Measurements from ENCODE around the gene SYT12.
"Not testable (repeated sequence)": the region's sequence is repeated elsewhere in the genome, so short reads cannot be mapped to it uniquely, and the experiment has no call there.

The SYT12 gene

DNA sequence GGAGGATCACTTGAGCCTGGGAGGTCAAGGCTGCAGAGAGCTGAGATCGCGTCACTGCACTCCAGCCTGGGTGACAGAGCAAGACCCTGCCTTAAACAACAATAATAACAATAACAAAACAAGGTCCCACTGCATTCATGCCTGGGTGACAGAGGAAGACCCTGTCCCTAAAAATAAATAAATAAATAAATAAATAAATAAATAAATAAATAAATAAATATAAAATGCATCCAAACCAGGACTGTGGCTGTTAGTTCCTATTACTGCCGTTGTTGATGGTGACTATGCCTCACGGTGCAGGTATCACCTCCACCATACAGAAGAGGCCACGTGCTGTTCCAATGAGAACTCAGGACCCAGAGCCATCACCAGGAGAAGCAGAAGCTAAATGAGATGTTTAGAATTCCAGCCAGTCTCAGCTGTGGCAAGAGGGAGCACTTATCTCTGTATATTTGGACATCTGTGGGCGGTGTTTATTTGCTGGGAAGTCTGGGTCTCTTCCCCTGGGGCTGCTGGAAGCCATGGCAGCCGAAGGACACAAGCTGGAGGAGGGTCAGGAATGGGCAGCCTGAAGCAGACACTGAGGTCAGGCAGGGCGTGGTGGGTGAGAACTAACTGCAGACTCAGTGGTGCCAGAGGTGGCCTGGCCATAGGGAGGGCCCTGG lies 26.2 kb upstream of the SYT12 start:
- DNase-seq: no peak

DNA sequence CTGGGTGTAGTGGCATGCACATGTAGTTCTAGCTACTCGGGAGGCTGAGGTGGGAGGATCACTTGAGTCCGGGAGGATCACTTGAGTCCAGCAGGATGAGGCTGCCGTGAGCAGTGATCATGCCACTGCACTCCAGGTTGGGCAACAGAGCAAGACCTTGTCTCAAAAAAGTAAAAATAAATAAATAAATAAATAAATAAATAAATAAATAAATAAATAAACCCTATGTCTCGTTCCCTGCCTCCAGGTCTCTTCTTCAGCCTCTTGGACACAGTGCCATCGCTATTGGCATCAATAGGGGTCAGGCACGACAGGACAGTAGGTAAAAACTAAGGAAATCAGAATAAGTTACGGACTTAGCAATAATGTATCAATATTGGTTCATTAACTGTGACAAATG lies 23.4 kb upstream of the SYT12 start:
- DNase-seq: no peak

DNA sequence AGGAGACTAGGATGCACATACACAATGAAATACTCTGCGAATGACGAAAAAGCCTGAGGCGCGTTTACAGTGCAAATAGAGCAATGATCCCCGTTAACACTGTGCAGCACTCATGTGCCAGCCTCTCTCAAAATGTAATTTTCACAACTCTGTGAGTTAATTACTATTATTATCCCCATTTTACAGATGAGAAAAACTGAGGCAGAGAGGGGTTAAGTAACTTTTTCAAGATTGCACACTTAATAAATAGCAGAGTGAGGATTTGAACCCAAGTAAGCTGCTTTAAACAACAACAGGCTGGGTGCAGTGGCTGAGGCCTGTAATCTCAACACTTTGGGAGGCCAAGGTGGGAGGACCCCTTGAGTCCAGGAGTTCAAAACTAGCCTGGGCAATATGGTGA lies 21.6 kb upstream of the SYT12 start:
- no peak for DNase-seq

DNA sequence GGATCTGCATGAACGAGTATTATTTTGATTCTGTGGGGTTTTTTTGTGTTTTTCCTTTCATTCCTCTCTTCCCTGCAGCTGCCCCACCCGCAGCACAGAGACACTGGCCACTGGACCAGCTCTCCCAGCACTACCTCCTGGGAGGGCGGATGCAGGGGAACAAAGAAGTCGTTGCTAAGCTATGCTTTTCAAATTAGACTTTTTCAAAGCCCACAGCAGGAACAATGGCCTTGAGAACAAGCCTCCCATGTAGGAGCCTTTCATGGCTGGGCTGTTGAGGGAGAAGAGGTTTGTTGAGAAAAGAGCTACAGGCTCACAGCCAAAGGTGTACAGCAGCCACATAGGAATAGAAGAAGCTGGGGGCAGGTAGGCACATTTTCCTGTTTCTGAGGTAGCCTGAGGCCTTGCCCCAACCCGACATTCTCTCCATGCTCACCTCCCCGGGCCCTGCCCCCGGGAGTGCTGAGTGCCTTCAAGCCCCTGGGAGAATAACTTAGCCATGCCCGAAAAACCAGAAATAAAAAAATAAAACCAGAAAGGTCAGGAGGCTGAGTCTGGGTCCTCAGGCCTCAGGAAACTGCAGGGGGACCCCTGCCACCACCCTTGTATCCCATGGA lies 20.5 kb upstream of the SYT12 start:
- no peak for DNase-seq

DNA sequence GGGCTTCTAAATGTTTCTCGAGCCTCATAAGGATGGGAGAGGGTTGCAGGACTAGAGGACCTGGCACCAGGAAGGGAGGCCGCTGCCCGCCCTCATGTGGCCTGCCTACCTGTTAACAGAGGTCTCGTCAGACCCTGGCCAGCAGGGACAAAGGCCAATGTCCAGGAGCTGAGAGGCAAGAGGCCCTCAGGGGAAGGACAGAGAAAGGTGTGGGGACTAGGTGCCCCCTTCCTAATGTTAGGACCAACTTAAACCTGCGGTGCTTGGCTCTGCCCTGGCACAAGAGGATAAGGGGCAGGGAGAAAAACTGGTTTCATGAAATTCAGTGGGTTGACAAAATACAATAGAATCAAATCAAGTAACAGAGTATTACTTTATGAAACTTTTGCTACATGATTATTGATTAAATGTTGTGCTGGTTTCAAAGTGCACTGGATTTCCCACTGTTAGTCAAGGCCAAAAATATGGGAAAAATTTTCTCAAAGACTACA lies 20.0 kb upstream of the SYT12 start:
- DNase-seq: no peak

DNA sequence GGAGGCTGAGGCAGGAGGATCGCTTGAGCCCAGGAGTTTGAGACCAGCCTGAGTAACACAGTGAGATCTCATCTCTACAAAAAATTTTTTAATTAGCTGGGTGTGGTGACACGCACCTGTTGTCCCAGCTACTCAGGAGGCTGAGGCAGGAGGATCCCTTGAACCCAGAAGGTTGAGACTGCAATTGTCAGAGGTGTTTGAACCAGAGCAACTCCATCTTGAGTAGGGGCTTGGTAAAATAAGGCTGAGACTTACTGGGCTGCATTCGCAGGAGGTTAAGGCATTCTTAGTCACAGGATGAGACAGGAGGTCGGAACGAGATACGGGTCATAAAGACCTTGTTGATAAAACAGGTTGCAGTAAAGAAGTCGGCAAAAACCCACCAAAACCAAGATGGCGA lies 17.7 kb upstream of the SYT12 start:
- not testable (repeated sequence) for DNase-seq

DNA sequence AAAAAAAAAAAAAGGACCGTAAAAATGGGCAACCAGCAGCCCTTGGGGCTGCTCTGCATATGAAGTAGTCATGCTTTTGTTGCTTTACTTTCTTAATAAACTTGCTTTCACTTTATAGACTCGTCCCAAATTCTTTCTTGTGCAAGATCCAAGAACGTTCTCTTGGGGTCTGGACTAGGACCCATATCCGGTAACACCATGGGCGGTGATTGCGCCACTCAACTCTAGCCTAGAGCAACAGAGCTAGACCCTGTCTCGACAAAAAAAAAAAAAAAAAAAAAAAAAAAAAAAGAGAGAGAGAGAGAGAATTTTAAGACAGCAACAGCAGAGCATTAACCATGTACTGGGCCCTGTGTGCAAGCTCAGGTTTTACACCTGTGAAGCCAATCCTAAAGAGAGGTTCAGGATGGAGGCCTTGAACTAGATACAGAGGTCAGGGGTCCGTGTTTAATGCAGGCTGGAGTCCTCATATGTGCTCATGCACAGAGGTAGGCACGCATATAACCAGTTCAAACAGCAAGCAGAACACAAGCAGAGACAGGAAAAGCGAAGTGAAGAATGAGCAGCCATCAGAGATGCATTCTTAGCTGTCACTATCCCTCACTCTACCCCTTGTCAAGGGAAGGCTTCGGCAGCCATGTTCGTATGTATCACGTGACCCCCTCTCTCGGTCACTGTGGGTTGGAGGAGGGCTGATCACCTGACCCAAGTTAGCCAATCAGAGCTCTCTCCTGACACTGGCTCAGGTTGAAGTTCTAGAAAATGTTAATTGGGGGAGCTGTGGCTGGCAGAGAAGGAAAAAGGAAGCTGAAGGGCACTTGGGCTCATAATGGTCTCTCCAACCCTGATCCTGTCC lies 16.7 kb upstream of the SYT12 start:
- DNase-seq: peak; percentile 10

DNA sequence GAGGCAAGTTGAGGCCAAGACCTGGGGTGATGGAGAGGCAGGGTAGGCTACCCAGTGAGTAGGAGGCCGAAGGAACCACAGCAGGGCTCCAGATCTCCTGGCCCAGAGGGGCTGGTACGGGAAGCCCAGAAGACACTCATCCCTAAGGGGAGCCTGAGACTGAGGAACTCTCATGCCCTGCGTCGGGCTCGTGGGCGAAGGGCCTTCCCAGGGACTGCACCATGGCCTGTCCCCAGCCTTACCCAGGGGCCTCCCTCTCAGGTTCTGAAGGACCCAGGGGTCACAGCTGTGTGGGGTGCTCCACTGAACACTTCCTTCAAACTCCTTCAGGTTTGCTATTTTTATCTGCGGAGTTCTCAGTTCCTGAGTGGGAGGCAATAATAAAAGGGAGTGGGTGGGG lies 15.8 kb upstream of the SYT12 start:
- DNase-seq: no peak

DNA sequence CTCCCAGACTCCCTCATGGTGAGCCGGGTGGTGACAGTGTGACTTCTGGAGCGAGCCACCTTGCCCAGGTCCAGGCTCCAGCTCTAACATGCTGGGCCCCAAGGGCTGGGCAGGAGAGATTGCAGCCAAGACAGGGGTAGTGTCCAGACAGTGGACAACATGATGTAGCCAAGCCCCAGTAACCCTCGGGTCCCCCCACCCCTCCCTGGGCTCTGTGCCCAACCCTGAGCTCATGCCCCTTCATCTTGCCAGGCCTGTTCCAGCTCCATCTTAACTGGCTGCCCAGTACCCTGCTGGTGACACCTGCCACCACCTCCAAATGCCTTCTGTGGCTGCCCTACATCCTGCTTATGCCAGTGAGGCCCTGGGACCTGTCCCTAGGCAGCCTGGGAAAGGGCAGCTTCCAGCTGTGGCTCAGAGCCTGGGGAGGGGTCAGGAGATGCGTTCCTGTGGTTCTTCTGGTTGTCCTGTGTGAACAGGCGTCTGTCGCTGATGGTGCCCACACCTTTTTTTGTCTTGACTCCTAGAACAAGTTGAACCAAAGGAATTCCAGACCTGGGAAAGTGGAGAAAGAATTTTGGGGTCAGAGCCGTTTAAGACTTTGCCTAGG lies 12.5 kb upstream of the SYT12 start:
- no peak for DNase-seq

DNA sequence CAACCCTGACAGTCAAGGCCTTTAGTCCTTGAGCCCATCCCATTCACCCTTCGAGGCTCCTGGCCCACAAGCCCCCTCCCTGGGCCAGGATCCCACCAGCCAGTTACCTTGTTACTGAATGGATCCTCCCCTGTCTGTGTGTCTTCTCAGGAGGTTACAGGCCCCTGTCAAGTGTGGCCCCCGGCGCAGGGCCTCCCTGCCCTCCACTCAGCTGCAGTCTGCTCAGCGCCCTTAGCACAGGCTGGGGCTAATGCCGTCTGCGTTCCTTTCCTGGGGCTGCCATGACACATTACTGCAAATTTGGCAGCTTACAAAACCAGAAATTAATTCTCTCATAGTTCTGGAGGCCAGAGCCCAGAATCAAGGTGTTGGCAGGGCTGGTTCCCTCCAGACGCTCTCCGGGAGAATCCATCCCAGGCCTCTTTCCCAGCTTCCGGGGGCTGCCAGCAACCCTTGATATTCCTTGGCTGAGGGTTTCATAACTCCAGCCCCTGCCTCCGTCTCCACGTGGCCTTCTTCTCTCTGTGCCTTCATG lies 9.4 kb upstream of the SYT12 start:
- DNase-seq: no peak

DNA sequence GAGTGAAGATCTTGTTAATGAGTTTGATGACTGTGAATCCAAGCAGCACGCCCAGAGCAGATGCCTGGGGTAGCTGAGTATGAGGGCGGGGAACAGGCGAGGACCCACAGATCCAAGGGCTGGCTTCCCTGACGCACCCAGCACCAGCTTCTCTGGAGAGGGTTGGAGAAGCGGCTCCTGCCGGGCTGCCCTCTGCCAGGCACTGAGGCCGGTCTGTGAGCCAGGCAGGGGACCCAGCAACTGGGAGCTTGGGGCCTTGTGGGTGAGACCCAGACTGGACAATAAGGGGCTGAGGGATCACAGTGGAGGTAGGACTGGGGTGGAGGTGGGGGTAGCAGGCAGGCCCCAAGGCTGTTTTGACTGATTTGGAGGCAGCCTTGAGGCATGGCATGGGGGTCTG lies 8.6 kb upstream of the SYT12 start:
- DNase-seq: no peak

DNA sequence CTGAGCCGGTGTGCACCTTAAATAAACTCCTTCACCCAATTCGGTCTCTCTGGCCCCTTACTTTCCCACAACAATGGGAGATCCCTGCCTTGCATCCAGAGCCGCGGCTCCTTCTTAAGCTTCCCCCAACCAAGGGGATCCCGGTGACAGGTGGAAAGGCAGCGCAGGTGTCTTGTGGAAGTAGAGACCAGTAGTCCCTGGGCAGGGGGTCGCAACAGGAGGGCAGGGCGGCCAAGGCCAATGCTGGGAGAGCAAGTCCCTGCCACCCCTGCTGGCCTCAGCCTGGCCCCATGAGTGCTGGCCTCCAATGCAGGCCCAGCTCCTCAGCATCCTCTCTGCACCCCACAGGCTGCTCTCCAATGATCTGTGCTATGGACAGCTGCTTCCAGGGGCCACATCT lies 7.9 kb upstream of the SYT12 start:
- no peak for DNase-seq

DNA sequence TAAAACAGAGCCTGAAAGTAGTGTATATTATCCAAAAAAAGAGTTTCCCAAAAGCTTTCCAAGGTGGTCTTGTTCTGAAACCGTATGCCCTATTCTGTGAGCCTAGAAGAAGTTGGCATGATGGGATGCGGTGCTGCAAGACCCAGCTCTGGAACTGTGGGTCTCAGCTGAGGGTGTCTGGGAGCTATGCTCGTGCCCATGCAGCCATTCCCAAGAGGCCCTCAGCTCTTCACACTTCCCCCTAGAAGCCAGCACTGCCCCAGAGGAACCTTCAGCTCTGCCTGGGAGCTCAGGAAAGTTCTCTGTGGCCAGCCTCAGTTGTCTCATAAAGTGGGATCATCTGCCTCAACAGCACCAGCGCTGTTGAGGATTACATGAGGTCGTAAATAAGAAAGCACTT lies 6.4 kb upstream of the SYT12 start:
- no peak for DNase-seq

DNA sequence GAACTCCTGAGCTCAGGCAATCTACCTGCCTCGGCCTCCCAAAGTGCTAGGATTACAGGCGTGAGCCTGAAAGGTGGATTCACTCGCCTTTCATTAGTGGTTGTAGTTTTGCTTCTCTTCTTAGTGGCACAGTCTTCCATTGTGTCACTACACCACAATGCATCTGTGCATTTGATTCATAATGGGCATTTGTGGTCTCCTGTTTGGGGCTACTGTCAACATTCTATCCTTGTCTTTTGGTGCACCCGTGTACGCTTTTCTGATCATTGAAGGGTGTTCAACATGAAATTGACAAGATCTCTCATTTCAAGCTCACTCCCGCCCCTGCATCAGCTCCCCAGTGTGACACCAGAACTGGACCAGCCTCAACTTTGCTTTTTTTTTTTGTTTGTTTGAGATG lies 2.0 kb upstream of the SYT12 start:
- DNase-seq: no peak

DNA sequence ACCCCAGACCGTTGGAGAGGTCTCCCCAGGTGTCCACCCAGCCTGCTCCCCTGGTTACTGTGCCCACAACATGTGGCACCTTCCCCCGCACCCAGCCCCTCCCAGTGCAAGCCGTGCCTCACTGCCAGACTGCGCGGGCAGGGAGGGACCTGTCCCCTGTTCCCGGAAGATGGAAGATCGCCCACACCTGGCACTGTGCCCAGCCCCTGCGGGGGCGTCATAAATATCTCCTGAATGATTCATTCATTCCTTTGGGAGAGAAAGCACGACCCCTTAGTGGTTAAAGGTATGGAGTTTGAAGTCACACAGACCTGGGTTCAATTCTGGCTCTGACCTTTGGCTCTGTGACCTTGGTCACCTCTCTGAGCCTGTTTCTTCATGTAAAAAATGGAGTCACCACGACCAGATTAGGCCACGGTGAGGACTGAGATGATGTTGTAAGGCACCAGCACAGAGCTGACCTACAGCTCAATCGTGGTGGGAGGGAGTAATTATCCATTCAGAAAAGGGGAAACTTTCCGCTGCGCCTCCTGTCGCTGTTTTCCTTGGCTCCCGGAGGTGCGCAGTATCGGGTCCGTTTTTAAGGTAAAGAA lies 497 bp upstream of the SYT12 start:
- no peak for DNase-seq

DNA sequence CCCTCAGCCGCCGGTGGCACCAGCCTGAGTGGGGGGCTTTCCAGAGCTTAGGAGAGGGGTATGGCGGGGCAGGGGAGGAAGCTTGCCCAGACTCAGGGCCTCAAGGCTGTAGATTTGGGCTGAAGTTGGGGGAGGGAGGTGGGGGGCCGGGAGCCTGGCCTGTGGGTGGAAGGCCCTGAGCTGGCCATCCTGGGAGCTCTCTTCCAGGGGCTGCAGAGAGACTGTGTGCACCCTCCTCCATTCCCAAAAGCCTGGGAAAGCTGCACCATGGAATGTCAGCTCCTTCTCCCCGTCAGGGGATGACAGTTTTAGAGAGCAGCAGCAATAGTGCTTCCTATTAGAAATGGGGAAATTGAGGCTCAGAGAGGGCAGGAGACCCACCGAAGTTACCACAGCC lies 1.0 kb downstream of the SYT12 start:
- no peak for DNase-seq

DNA sequence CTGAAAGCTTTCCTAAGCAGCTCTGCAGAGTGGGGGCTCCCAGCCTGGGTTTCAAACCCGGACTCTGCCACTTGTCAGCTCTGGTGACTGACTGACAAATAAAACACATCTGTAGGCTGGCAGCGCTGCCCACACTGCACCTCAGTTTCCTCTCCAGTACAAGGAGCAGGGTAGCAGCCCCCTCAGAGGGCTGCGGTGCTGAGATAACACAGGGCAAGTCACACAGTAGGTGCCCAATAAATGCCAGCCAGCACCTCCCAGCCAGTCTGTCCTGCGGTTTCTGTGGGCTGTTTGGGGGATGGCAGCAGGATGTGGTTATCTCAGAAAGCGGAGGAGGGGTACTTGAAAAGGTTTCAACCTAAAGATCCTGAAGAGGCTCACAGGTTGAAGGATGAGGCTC lies 1.5 kb downstream of the SYT12 start:
- peak; percentile 55 to 67 for DNase-seq

DNA sequence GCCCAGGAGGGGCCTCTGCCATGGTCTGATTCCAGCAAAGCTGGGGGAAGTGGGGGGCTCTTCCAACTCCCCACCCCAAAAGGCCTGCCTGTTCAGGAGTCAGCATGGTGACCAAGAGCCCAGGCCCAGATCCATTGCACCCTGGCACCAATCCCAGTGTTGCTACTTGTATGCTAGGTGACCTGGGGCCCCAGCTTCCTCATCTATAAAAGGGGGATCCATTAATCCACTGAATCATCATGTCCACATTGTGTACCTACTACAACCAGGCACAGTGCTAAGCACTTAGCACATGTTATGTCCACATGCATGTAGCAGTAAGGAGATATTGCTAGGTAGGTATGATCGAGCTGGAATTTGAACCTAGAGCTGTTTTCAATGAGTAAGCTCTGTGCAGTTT lies 2.0 kb downstream of the SYT12 start:
- no peak for DNase-seq

DNA sequence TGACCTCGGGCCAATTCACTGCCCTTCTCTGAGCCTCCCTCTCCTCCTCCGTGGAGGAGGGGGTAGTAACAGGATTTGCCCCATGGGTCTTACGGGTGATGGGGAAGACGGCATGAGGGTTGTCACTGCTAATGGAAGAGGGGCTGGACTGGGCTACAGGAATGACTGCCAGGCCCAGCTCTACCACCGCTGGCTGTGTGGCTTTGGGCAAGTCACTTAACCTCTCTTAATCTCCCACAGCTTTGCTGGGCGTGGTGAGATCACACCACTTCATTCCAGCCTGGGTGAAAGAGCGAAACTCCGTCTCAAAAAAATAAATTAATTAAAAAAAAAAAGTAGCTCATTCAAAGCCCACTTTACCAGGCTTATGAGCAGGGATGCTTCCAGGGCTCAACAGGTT lies 2.8 kb downstream of the SYT12 start:
- DNase-seq: no peak

DNA sequence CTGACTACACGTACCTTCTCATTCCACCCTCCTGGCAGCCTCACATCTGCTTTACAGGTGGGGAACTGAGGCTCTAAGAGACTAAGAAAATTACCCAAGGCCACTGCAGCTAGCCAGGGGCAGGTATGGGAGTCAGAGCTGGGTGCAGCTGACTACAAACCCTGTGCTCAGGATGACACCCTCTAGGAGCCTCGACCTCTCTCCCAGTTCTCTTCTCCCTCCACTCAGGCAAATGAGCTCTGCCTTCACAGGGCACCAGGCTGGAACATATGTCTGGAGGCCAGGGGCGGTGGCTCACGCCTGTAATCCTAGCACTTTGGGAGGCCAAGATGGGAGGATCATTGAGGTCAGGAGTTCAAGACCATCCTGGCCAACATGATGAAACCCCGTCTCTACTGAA lies 4.0 kb downstream of the SYT12 start:
- DNase-seq: no peak

DNA sequence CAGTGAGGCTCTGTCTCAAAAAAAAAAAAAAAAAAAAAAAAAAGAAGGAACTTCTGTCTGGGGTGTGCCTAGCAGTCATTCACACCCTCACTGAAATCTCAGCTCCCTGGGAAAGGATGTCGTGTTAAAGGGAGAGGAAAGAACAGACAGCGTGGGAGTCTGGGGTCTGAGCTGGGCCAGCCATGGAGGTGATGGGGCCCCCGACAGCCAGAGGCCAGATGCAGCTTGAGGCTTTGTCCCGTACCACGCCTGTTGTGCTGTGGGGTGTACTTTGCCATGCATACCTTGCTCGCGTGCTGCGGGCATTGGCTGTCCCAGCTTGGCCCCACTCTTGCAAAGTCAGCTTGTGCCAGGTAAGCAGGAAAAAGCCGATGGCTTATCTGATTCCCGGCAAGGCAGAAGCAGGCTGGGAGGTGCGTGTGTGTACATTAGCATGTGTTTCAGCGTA lies 4.6 kb downstream of the SYT12 start:
- no peak for DNase-seq

DNA sequence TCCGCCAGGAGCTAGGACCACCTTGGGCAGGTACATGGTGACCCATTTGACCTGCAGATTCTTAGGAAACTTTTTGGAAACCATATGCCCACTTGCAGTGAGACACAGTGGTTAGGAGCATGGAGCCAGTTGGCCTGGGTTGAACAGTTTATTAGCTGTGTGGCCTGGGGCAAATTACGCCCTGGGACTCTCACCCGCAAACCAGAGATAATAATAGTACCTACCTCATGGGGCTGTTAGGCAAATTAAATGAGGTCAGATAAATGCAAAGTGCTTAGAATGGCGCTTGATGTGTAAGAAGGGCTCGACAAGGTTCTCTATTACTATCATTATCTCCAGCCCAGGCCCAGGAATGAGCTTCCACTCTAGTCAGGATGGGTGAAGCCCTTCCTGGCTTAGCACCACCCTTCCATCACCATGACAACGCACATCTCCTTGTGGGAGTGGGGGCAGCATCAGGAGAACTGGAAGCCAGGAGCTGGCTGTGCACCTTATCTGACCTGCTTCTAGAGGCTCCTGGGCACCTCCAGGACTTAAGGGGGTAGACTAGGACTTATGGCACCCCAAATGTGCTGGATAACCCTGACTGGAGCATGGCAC lies 5.1 kb downstream of the SYT12 start:
- no peak for DNase-seq
